ENCODE measurements around the gene RUNX3. TPM values are rescaled to one million over a fixed set of nuclear protein-coding genes. Genes with fewer than 3 reads are reported as not detected.
"Not testable (repeated sequence)": the region's sequence is repeated elsewhere in the genome, so short reads cannot be mapped to it uniquely, and the experiment has no call there.

The RUNX3 gene
- total and polyA plus RNA-seq, 2 donors, result 0.37 to 2.5 TPM

- WGBS, result 88% methylated on average over 10 of the region's 10 CpGs
- Histone ChIP-seq H3K4me1 (ENCODE audit: insufficient read depth) (no peaks in the 10 kb centered on the region), H3K36me3 (ENCODE audit: insufficient read depth) (no peaks in the 10 kb centered on the region), H3K4me3 (ENCODE audit: low read depth, low read length) (no peak overlapping the region), H3K27ac (ENCODE audit: low read depth) (no peak overlapping the region)
- DNase-seq (ENCODE audit: extremely low spot score), result no peak
Measured at GRCh38 chr1:24913616-24914225, 16.4 kb downstream of the RUNX3 start.

- Histone ChIP-seq H3K4me3 (ENCODE audit: low read depth, low read length) (no peak overlapping the region), H3K4me1 (ENCODE audit: insufficient read depth) (no peaks in the 10 kb centered on the region), H3K36me3 (ENCODE audit: insufficient read depth) (no peaks in the 10 kb centered on the region), H3K27ac (ENCODE audit: low read depth) (no peak overlapping the region)
- DNase-seq (ENCODE audit: extremely low spot score), result no peak
- WGBS, result 63% methylated on average over 2 of the region's 2 CpGs
Measured at GRCh38 chr1:24913274-24913604, 16.8 kb downstream of the RUNX3 start.

DNA sequence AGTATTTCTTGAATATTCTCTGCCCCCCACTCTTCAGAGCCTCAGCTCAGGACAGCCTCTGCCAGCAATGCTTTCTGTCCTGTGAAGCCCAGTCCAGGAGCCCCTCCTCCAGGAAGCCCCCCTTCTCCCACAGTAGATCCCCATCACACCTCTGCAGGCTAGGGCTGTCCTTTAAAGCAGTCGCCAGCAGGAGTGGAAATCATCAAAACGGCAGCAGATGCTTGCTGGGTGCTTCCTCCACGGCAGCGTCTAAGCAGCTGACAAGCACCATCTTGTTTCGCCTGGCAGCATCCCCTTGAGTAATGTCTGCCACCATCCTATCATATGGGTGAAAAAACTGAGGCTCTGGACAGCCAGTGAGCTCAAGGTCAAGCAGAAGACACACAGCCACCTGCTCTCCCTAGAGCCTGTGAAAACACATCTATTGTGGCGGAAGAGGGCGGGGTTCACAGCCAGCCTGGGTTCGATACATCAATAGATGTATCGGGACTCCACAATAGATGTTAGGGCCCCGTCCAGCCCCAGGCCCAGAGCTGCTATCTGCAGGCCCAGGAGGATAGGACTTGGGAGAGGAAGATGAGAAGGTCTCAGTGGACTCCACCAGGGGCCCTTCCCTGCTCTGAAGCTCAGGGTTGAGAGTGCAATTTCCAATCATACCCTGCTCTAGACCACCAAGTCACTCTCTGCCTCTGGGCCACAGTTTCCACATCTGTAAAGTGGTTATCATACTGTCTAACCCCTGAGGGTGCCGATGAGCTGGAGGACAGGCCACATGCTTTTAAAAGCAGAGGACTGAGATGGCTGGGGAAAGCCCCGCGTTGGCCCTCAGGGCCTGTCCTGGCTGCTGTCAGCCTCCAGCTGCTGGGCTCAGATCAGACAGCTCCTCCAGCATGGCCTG, 17.5 kb downstream of the RUNX3 start:
- Histone ChIP-seq H3K4me3 (ENCODE audit: low read depth, low read length) (no peak overlapping the region), H3K27ac (ENCODE audit: low read depth) (no peak overlapping the region), H3K36me3 (ENCODE audit: insufficient read depth) (no peaks in the 10 kb centered on the region), H3K4me1 (ENCODE audit: insufficient read depth) (no peaks in the 10 kb centered on the region)
- no peak for DNase-seq (ENCODE audit: extremely low spot score)
- 79% methylated on average over 13 of the region's 13 CpGs for WGBS

DNA sequence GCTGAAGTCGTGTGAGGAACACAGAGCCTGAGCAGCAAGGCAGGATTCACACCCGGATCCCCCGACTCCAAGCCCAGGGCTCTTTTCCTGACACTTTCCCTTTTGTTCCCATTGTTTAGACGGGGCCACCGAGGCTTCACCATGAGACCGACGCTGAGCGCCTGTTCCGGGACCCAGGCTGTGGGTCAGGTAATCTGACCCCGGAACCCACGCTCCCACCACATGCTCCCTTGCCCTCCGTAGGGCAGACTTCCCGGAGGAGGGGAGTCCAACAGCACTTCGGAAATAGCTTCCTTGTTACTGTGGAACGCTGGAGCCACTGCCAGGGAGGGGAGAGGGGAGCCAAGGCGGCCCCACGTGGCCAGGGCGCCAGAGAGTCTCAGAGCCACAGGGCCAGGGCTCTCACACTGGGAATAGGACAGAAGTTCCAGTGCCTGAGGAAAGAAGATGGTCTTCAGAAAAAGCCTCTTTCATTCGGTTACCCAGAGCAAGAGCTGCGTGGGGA, 18.4 kb downstream of the RUNX3 start:
- no peak for DNase-seq (ENCODE audit: extremely low spot score)
- Histone ChIP-seq H3K27ac (ENCODE audit: low read depth) (peak overlapping the region; percentile 29), H3K4me1 (ENCODE audit: insufficient read depth) (no peaks in the 10 kb centered on the region), H3K36me3 (ENCODE audit: insufficient read depth) (no peaks in the 10 kb centered on the region), H3K4me3 (ENCODE audit: low read depth, low read length) (no peak overlapping the region)
- WGBS, result 81% methylated on average over 20 of the region's 20 CpGs

DNA sequence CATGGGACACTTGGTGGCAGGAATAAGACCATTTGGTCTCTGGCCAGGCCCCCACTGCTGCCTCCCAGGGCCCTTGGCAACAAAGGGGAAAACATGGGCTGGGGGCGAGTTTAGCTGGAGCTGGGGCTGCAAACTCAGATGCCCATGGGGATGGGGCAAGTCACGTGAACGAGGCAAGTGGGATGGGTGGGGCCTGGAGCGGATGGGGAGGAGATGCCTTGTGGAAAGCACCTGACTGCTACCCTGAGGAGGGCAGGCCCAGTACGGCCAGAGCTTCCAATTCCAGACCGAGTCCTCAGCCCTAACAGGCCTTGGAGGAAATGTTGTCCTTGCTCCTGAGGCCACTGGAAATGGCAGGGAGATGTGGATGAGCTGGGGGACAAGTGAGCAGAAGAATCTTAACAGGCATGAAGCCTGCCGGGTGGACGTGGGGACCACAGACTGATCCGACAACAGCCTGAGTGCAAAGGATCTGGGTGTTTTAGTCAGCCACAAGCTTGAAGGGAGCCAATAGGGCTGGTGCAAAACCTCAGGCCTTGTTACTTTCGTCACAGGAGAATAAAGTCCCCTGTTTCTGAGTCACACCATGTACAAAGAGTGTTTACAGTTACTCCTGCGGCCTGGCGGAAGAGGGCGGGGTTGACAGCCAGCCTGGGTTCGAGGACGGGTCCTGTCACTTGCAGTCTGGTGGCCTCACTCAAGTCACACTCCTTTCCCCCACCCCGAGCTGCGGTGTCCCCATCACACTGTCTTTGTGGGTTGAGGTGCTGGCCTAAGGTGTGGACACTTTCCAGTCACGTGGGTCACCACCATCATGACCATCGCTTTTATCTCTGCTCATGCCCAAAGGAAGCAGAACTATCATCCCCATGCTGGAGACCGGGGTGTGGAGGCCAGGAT, 19.1 kb downstream of the RUNX3 start:
- H3K4me3 ChIP-seq (ENCODE audit: low read depth, low read length), result no peak overlapping the region
- H3K4me1 ChIP-seq (ENCODE audit: insufficient read depth), result no peaks in the 10 kb centered on the region
- WGBS, result 86% methylated on average over 20 of the region's 20 CpGs
- peak overlapping the region; percentile 29 for H3K27ac ChIP-seq (ENCODE audit: low read depth)
- no peaks in the 10 kb centered on the region for H3K36me3 ChIP-seq (ENCODE audit: insufficient read depth)
- DNase-seq (ENCODE audit: extremely low spot score), result no peak

GRCh38 chr1:24910210-24910609, 19.9 kb downstream of the RUNX3 start:
- Histone ChIP-seq H3K4me1 (ENCODE audit: insufficient read depth) (no peaks in the 10 kb centered on the region), H3K27ac (ENCODE audit: low read depth) (no peak overlapping the region), H3K4me3 (ENCODE audit: low read depth, low read length) (no peak overlapping the region), H3K36me3 (ENCODE audit: insufficient read depth) (no peaks in the 10 kb centered on the region)
- 96% methylated on average over 9 of the region's 9 CpGs for WGBS
- DNase-seq (ENCODE audit: extremely low spot score), result no peak

DNA sequence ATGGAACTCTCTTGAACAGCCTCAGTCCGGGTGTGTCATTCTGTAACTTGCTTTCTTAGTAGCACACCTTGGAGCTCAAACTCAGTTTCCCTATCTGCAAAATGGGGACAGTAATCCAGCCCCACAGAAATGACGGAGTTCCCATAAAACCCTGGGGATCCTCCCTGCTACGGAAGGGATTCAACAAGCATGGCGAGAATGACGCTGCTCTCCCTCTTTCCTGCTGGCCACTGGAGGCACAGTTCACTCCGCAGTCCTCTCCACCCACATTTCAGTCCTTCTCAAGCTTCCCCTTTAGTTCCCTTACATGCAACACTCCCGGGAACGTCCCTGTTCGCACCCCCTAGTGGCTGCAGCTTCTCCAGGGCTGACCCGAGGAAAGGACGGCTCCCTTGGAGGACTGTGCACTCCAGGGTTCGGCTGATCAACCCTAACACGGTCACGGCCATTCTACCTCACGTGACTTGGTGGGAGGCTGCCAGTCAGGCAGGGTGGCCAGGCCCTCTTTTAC, 20.6 kb downstream of the RUNX3 start:
- WGBS, result 26% methylated on average over 15 of the region's 15 CpGs
- Histone ChIP-seq H3K27ac (ENCODE audit: low read depth) (no peak overlapping the region), H3K4me1 (ENCODE audit: insufficient read depth) (no peaks in the 10 kb centered on the region), H3K4me3 (ENCODE audit: low read depth, low read length) (no peak overlapping the region), H3K36me3 (ENCODE audit: insufficient read depth) (no peaks in the 10 kb centered on the region)
- DNase-seq (ENCODE audit: extremely low spot score), result no peak

GRCh38 chr1:24908591-24909259, 21.4 kb downstream of the RUNX3 start:
- no peak overlapping the region for H3K4me3 ChIP-seq (ENCODE audit: low read depth, low read length)
- 70% methylated on average over 7 of the region's 7 CpGs for WGBS
- no peaks in the 10 kb centered on the region for H3K4me1 ChIP-seq (ENCODE audit: insufficient read depth)
- no peaks in the 10 kb centered on the region for H3K36me3 ChIP-seq (ENCODE audit: insufficient read depth)
- no peak for DNase-seq (ENCODE audit: extremely low spot score)
- no peak overlapping the region for H3K27ac ChIP-seq (ENCODE audit: low read depth)

DNA sequence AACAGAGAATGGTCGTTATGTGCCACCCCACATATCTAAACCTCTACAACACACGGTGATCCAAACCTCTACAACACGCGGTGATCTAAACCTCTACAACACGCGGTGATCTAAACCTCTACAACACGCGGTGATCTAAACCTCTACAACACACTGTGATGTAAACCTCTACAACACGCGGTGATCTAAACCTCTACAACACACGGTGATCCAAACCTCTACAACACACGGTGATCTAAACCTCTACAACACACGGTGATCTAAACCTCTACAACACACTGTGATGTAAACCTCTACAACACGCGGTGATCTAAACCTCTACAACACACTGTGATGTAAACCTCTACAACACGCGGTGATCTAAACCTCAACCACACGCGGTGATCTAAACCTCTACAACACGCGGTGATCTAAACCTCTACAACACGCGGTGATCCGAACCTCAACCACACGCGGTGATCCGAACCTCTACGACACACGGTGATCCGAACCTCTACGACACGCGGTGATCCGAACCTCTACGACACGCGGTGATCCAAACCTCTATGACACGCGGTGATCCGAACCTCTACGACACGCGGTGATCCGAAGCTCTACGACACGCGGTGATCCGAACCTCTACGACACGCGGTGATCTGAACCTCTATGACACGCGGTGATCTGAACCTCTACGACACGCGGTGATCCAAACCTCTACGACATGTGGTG, 22.3 kb downstream of the RUNX3 start:
- 95% methylated on average over 57 of the region's 57 CpGs for WGBS
- not testable (repeated sequence) for H3K27ac ChIP-seq (ENCODE audit: low read depth); H3K4me1 ChIP-seq (ENCODE audit: insufficient read depth); H3K4me3 ChIP-seq (ENCODE audit: low read depth, low read length); H3K36me3 ChIP-seq (ENCODE audit: insufficient read depth); DNase-seq (ENCODE audit: extremely low spot score)

DNA sequence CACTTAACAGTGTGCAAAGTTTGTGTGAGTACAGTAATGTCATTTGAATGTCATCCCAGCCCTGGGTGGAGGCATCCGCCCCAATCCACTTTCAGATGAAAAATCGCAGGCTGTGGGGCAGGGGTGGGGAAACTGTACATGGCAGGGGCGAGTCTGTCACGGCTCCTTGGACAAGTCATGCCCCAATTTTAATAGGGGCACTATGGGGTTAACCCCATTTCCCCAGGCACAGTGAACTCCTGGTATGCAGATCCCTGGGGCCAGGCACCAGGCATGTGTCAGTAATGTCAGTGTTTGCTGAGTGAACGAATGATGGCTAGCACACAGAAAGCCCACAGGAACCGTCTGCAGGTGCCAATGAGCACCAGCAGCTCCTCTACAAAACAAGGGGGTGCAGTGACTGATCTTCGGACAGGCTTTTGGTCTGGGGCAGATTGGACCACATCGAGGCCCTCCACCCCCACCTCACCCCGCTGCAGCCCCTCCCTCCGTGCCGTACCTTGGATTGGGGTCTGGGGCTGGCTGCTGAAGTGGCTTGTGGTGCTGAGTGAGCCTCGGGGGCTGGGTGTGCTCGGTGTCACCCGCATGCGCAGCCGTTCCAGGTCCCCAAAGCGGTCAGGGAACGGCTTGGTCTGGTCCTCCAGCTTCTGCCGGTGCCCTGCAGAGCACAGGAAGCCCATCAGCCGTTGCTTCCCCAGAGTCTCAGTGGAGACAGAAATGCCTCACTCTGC, 23.2 kb downstream of the RUNX3 start:
- Histone ChIP-seq H3K4me1 (ENCODE audit: insufficient read depth) (no peaks in the 10 kb centered on the region), H3K36me3 (ENCODE audit: insufficient read depth) (no peaks in the 10 kb centered on the region), H3K4me3 (ENCODE audit: low read depth, low read length) (no peak overlapping the region), H3K27ac (ENCODE audit: low read depth) (no peak overlapping the region)
- no peak for DNase-seq (ENCODE audit: extremely low spot score)
- WGBS, result 89% methylated on average over 20 of the region's 20 CpGs

GRCh38 chr1:24905979-24906720, 23.9 kb downstream of the RUNX3 start:
- Histone ChIP-seq H3K4me1 (ENCODE audit: insufficient read depth) (no peaks in the 10 kb centered on the region), H3K27ac (ENCODE audit: low read depth) (no peak overlapping the region), H3K36me3 (ENCODE audit: insufficient read depth) (no peaks in the 10 kb centered on the region), H3K4me3 (ENCODE audit: low read depth, low read length) (no peak overlapping the region)
- DNase-seq (ENCODE audit: extremely low spot score), result no peak
- WGBS, result 76% methylated on average over 17 of the region's 17 CpGs
